GM18502 (cell line): ENCODE measurements around the gene BCAT1.

ENCODE experiments used
- ATAC-seq: cut with Tn5 transposase; IDR thresholded peaks from one replicate; pipeline ENCODE4 v1.9.1; 2021; ENCODE audit warnings: mild to moderate bottlenecking; ENCODE audit not compliant: unreplicated experiment, poor library complexity

BCAT1 gene, protein sequence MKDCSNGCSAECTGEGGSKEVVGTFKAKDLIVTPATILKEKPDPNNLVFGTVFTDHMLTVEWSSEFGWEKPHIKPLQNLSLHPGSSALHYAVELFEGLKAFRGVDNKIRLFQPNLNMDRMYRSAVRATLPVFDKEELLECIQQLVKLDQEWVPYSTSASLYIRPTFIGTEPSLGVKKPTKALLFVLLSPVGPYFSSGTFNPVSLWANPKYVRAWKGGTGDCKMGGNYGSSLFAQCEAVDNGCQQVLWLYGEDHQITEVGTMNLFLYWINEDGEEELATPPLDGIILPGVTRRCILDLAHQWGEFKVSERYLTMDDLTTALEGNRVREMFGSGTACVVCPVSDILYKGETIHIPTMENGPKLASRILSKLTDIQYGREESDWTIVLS

DNA sequence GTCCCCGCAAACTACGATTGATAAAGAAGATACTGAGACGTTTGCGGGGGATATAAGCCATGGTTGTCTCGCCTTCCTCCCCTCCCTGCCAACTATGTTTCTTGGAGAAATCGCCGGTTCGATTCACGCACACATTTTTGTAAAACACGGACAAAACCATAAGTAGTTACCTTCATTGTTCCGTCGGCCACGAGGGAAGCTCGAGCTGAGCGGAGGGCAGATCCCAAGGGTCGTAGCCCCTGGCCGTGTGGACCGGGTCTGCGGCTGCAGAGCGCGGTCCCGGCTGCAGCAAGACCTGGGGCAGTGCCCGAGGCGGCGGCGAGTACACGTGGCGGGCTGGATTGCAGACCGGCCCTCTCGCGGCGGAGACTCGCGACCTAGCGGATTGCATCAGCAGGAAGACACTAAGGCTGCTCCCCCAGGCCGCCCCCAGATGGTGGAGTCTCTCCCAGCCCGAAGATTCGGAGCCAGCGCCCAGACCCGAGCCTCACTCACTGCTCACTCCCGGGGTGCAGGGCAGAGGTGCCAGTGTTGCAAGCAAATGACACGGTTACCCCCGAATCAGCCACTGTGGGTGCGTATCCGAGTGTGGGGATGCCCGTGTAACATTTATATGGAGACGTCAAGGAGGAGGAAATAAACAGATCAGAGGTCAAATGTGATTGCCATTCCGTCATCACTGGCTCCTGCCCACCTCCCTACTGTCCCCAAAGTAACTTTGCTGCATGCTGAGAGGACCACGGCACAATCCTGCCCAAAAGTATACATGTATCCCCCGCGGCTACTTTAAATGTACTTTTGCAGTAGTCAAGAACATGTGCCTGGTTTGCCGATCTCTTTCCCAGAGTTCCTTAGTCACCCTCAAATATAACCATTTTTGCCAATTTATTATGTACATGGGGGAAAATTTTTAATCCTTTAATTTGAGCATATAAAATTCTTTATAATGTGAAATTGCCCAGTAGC is at the start of gene BCAT1:
Gene BCAT1 (minus strand): TSS at position 345 of the 966 bp plus-strand sequence. CDS start 169 bp downstream, at position 176.
- peak; percentile 37 for ATAC-seq

DNA sequence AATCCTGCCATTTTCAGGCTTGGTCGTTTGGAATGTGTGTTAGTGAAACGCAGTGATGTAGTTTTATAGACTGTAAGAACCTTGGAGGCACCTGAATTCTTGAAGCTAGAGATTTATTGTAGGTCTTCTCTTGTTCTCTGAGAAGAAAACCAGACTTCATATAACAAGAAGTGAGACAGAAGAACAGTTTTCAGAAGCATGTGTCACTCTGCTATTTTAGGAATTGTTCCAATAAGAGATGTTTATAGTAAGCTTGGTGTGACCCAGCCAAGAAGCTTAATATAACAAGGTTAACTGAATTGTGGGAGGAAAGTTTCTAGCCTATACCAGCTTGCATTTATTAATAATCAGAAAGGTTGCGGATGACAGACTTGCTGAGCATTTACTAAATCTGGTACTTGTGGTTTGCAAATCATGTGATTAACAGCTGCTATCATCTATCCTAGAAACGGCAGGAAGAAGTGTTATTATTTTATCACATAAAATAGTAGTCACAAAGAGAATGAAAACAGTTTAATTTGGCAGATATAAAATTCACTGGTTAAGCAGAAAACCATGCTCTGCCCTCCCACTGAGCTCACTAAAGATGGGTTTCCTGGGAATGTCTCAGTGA is 49.2 kb upstream of the BCAT1 start:
- ATAC-seq, result peak; percentile 87

DNA sequence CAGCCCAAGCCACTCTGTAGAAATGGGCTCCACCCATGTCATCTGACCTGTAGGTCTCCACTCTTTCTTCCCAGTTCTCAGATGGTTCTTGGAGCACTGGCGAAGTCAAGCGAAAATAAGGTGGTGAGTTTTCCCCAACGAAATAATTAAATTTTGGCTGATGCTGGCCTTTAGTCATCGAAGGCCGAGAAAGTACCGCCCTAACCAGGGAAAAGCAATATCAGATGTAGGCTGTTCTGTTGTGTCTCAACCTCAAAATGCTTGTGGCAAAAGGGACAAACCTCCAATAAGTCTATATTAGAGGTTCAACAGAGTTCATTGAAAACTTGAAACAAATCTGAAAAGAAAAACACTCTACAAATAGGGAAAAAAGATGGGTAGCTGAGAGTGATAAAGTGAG is 48.6 kb upstream of the BCAT1 start:
- ATAC-seq, result peak; percentile 10

DNA sequence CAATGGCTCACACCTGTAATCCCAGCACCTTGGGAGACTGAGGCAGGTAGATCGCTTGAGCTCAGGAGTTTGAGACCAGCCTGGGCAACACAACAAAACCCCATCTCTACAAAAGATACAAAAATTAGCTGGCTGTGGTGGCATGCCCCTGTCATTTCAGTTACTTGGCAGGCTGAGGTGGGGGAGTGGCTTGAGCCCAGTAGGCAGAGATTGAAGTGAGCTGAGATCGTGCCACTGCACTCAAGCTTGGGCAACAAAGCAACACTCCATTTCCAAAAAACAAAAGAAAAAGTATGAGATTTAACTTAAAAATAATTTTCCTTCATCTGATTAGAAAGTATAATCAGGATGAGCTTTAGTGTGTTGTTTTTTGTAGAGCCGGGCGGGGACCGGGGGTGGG is 47.9 kb upstream of the BCAT1 start:
- no peak for ATAC-seq

DNA sequence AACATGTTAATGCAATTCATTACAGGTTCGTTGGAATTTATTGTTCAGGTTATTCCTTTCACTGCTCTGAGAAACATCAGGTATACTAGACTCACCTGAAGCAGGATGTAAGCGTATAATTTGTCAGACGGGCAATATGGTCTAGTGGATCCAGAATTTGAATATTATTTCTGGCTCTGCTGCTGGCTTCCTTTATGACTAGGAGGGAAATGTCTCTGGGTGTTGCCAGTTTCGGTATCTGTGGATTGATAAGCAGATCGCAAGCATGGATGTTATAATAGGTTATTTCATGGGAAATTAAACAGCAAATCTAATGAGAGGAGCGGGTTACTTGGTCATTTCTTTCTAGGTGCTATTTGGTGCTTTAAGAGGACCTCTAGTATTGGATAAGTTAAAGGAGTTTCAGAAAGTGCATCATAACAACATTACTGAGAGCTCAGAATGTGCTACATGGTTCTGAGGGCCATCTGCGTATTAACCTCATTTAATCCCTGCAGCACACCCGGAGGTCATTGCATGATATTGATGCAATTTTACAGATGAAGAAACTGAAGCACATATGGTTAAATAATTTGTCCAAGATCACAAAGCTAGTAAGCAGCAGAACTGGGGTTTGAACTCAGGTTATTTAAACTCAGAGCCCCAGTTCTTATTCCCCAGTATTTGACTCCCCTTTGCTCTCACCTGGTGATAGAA is 47.3 kb upstream of the BCAT1 start:
- peak; percentile 33 for ATAC-seq

DNA sequence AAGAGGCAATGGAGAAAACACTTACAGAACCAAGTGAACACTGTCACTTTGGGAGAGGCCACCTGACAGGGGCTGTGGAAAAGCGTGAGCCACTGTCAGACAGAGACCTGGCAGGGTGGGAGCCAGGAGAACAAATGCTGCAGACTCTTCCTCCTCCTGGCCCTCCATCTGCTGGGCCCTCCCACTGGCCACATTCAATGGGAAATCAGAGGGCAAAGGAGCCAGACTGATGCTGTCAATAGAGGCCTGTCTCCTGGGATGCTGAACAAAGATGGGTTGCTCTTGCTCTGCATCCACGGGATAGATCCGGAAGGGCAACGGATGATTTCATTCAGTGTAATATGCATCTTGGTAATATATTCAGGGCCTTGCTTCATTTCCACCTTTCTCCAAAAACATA is 44.9 kb upstream of the BCAT1 start:
- no peak for ATAC-seq

DNA sequence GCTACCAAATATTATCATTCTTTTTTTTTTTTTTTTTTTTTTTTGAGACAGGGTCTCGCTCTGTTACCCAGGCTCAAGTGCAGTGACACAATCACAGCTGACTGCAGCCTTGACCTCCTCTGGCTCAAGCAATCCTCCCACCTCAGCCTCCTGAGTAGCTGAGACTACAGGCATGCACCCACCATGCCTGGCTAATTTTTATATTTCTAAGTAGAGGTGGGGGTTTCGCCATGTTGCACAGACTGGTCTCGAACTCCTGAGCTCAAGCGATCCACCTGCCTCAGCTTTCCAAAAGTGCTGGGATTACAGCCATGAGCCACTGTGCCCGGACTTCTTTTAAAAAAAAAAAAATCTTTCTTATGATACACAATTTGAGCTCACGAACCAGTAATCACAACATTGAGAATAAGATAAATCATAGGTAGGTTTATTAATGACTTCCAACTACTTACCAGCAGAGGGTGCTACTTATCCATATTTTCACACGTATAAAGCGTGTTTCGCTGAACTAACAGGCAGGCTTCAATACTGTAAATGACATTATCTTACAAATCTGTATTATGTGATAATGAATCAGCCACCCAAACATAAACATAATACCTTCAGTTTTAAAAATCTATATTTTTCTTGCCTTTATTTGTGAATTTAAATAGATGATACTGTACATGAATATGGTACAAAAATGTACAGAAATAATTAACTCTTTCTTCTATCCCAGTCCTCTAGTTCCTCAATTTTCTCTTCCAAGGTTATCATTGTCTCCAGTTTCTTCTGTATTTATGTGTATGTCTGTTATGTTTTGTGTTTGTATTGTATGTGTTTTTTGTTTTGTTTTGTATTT is 42.5 kb upstream of the BCAT1 start:
- ATAC-seq, result peak; percentile 68

DNA sequence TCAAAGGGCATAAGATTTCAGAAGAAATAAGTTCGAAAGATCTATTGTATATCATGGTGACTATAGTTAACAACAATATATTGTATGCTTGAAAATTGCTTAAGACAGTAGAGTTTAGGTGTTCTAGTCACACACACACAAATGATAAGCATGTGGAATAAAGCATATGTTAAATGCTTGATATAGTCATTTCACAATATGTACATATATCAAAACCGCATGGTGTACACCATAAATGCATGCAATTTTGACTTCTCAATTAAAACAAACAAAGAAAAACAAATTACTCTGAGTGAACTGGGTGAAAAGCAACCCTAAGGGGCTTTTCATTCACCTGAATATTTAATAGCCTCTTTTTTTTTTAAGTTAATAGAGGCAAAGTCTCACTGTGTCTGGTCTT is 40.3 kb upstream of the BCAT1 start:
- ATAC-seq, result no peak

DNA sequence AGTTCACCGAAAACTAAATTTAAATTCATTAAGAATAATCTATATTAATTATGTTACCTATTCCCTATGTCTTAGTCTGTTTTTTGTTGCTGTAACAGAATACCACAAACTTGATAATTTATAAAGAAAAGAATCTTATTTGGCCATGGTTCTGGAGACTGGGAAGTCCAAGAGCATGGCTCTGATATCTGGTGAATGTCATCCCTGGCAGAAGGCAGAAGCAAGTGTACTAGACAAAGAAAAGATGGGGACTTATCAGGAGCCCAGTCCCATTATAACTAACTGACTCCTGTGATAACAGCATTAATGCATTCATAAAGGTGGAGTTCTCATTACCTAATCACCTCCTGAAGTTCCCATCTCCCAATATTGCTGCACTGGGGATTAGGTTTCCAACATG is 33.3 kb upstream of the BCAT1 start:
- ATAC-seq, result no peak

DNA sequence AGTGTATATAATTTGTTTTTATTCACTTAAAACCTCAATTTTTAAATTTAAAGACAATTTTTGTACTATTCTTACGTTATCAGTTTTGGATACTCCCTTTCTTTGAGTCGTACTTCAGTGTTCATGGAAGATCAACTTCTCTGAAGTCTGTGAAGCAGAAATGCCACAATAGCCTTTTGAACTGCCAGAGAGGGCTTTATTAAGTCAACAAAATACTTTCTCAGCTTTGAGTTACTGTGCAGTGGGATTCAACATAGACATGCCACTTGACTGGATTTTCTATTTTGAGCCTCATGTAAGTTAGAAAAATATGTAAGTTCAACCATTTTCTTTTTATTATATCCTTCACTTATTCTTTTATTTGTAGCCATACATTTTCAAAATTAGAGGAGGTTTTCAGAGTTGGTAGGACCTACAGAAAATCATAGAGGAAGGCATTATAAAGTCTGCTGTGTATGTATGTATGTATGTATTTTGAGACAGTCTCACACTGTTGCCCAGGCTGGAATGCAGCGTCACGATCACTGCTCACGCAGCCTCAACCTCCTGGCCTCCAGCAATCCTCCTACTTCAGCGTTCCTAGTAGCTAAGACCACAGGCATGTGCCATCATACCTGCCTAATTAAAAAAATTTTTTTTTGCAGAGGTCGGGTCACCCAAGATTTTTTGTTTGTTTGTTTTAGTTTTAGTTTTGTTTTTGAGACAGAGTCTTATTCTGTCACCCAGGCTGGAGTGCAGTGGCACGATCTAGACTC is 31.3 kb upstream of the BCAT1 start:
- ATAC-seq, result no peak

DNA sequence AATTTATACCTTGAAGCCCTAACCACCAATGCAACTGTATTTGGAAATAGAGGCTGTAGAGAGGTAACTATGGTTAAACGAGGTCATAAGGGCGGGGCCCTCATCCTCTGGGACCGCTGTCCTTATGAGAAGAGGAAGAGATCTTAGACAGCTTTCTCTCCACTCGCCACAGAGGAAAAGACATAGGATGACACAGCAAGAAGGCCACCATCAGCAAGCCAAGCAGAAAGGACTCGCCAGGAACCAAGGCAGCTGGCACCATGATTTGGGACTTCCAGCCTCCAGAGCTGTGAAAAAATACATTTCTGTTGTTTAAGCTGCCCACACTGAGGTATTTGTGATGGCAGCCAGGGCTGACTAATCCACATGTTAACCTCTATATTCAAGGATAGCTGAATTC is 30.4 kb upstream of the BCAT1 start:
- ATAC-seq, result no peak

DNA sequence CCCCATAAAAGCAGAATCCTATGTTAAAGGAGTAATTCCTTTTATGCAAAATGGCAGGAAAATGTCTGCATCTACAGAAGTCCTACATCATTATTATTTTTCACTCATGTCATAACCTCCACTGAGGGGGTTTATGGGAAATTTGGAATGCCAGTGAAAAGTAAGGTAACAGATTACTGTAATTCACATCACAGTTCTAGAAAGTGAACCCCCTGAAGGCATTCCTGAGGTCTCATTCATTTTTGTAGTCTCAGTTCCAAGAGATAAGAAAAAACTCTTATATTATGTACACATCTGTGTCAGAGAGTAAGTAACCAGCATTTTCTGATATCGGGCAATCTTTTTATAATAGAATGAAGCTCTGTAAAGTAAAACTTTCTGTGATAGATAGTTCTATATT is 28.8 kb upstream of the BCAT1 start:
- ATAC-seq, result no peak

DNA sequence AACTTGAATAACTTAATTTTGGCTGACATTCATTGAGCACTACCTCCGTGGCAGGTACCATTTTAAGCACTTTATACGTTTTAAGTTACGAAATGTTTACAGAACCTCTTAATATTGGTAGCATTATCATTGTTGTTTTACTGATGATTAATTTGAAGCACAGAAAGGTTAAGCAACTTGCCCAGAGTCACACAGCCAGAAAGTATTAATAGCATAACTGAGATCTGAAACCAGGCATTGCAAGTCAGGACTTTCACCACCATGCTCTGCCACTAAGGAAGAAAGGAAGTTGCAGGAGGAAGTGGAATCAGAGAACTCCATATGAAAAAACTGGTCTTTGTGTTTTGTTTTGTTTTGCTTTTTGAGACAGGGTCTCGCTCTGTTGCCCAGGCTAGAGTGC is 28.2 kb upstream of the BCAT1 start:
- ATAC-seq, result no peak

DNA sequence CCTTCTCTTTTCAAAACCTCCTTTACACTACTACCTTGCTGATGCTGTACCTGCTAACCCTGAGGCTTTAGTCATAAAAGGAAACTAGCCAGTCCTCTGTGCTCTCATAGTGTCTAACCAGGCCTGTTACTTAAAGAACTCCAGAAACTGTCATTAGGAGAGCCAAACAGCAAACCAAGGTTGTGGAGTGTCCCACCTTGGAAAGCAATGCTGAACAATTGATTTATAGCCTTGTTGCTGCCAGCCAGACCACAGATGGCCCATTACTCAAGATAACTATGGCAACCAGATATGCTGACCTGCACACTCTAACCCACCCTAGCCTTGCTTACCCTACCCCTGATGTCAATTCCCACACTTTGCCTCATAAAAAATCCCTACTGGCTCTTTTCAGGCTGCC is 26.5 kb upstream of the BCAT1 start:
- no peak for ATAC-seq

DNA sequence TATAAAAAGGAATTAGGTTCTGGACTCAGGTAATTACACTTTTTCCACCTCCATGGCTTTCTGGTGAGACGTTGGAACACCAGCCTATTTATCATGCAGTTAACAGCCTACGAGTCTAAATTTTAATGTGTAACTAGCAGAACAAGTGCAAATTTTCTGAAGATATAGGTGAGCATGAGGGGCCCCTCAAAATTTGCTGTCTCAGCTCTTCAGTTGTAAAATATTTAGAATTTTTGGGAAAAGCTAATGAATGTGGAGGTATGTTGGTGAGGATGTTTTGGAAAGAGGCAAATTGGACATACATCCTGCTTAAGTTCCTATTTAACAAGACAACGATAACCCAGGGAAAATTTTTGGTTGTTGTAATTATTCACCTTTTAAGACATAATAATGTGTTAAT is 25.3 kb upstream of the BCAT1 start:
- ATAC-seq, result no peak

DNA sequence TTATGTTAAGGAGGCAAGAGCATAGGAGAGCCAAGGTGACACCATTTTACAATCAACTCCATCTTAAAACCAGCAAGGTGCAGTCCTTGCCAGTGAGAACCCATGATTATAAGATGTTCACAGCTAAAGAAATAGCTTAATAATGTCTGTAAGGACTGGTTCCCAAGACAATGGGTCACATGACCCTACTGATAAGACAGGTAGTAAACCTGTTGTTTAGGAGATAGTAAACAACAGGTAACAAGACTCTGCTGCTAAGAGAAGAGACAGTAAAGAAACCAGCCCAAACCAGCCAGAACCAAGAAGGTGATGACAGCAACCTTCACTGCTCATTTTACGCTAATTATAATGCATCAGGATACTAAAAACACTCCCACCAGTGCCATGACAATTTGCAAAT is 23.2 kb upstream of the BCAT1 start:
- ATAC-seq, result no peak

DNA sequence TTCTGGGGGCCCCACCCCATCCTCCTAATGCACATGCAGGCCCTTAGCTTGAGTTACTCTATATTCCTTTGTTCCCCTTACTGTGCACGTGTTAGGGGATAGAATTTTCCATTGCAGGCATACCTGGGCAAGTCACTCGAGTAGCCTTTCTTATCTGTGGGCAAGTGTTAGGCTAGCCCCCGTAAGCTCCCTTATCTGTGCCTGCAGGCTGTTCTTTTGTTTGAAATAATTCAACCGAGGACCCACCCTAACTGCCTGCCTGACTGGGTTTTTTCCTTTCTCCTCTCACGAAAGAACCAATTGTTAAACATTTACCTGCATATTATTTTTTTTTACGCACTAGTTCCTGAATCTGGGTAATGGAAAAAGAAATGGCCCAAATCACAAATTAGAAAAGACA is 21.3 kb upstream of the BCAT1 start:
- no peak for ATAC-seq

DNA sequence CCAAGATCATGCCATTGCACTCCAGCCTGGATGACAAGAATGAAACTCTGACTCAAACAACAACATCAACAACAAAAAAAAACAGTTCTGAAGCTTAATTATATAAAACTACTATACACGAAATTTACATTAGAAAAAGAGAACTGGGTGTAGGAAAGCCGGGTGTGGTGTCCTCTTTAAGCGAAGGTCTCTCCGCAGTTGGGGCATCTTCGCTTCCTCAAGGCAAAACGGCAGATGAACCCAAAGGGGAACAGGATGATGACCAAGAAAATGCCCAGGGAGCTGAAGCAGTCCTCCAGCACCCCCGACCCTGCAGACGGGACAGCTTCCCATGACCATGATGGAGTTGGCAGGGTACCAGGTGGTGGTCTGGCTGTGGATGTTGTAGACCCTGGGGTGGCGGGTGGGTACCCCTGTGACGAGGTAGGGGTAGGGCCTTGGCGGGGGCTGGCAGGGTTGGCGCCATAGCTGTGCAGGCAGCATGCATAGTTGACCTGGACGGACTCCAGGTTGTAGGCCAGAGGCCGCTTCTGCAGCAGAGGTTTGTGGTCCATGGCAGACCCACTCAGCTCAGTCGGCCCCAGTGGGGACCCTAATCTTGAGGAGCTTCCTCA is 18.2 kb upstream of the BCAT1 start:
- ATAC-seq, result no peak
